HepG2 (cell line): ENCODE results near the gene FGF19. TPM values are rescaled to one million over a fixed set of nuclear protein-coding genes. Genes with fewer than 3 reads are reported as not detected.
A peak's percentile ranks its signal among the peaks of the same experiment; 100 is the strongest.

Experiments used
- ATAC-seq: fragments of 200-7000 bp; cut with Tn5 transposase; 3 replicates; pipeline ENCODE4 v1.9.1; 2020; ENCODE audit warnings: mild to moderate bottlenecking, moderate library complexity
- BruUV-seq: library from RNA; stranded (reverse); fragments of 400-500 nt; replicated peaks from 2 replicates; lab custom pipeline; 2021; lab: Mats Ljungman, UMichigan
- CTCF ChIA-PET: fragments of 300-600 bp; formaldehyde crosslinking; extraction: SDS; loops from one replicate; lab custom pipeline; 2021; ENCODE audit warnings: low total read pairs, inconsistent platforms, low intra/inter-chr PET ratio; lab: Yijun Ruan, JAX
- POLR2A ChIA-PET: fragments of 350-600 bp; sonication (Branson Sonifier 250); formaldehyde crosslinking; loops from one replicate; lab custom pipeline; 2020; ENCODE audit warnings: antibody characterized with exemption, inconsistent platforms; lab: Yijun Ruan, JAX
- DNase-seq: peaks from one replicate; pipeline ENCODE4 v3.0.0-alpha.2; 2015; ENCODE audit warnings: low spot score
- FAIRE-seq: peaks from 3 replicates; lab custom pipeline; 2011; peaks lifted over from hg19 to GRCh38; lab: Jason Lieb, UNC
- H2AFZ ChIP-seq: one replicate; pipeline ENCODE4 v1.6.1; 2011; ENCODE audit warnings: low read length, inconsistent platforms
- H3K27ac ChIP-seq: fragments of 300-600 bp; 3 replicates; pipeline ENCODE4 v1.8.0; 2011; ENCODE audit warnings: mixed run types, mild to moderate bottlenecking, mixed read lengths, low read length, inconsistent platforms; ENCODE audit not compliant: insufficient read depth; ENCODE audit errors: extremely low read length
- H3K27me3 ChIP-seq, 2 experiments: fragments of 200-600 bp in 1 of 2; 2 replicates in 1 of 2; 3 replicates in 1 of 2; pipeline versions ENCODE4 v1.6.0 to v1.8.0; 2011; ENCODE audit warnings: low read length in 2 of 2, mild to moderate bottlenecking in 2 of 2, moderate library complexity in 2 of 2, inconsistent platforms in 1 of 2; ENCODE audit not compliant: insufficient read depth in 2 of 2, control insufficient read depth in 1 of 2
- H3K36me3 ChIP-seq, 2 experiments: fragments of 200-600 bp in 1 of 2; replicated peaks in 1 of 2; 2 replicates in 1 of 2; 3 replicates in 1 of 2; pipeline versions ENCODE4 v1.5.1 to v1.8.0; 2011; ENCODE audit warnings: low read length in 2 of 2, inconsistent platforms in 1 of 2; ENCODE audit not compliant: insufficient read depth in 2 of 2, control insufficient read depth in 1 of 2
- H3K4me1 ChIP-seq: 2 replicates; pipeline ENCODE4 v1.5.1; 2012; ENCODE audit warnings: low read length, inconsistent platforms; ENCODE audit not compliant: insufficient read depth
- H3K4me2 ChIP-seq: 2 replicates; pipeline ENCODE4 v1.6.0; 2011; ENCODE audit warnings: low read depth, low read length, inconsistent platforms
- H3K4me3 ChIP-seq, 3 experiments: fragments of 200-600 bp in 1 of 3; sonication (generic), shearing (Covaris generic) in 1 of 3; replicated peaks in 1 of 3; 2 replicates each; pipeline ENCODE4 v1.5.1; 2011 to 2016; ENCODE audit warnings: low read length in 3 of 3, inconsistent platforms in 2 of 3, low read depth in 2 of 3, mild to moderate bottlenecking in 2 of 3, control low read depth in 1 of 3, mixed read lengths in 1 of 3; ENCODE audit not compliant: insufficient read depth in 1 of 3
- H3K79me2 ChIP-seq: one replicate; pipeline ENCODE4 v1.6.1; 2011; ENCODE audit warnings: low read length, inconsistent platforms; ENCODE audit not compliant: insufficient read depth
- H3K9ac ChIP-seq: 2 replicates; pipeline ENCODE4 v1.6.0; 2011; ENCODE audit warnings: mild to moderate bottlenecking, low read depth, low read length, inconsistent platforms; ENCODE audit not compliant: insufficient read depth
- H3K9me3 ChIP-seq: 2 replicates; pipeline ENCODE4 v1.5.1; 2012; ENCODE audit warnings: mild to moderate bottlenecking, low read length
- H4K20me1 ChIP-seq: 2 replicates; pipeline ENCODE4 v1.6.0; 2011; ENCODE audit warnings: inconsistent platforms, mild to moderate bottlenecking, low read length, moderate library complexity; ENCODE audit not compliant: insufficient read depth
- AGO1 ChIP-seq: fragments of 200-400 bp; formaldehyde crosslinking; IDR thresholded peaks from 2 replicates; pipeline ENCODE4 v1.6.1; 2017; ENCODE audit warnings: mild to moderate bottlenecking, low read depth, low read length, moderate library complexity; ENCODE audit not compliant: poor library complexity, severe bottlenecking
- DPF2 ChIP-seq: sonication (generic); formaldehyde crosslinking; IDR thresholded peaks from 2 replicates; pipeline ENCODE4 v1.4.0; 2020; ENCODE audit warnings: mild to moderate bottlenecking, low read depth, missing genetic modification reagents, borderline replicate concordance
- GLI4 ChIP-seq: sonication (generic); formaldehyde crosslinking; IDR thresholded peaks from 2 replicates; pipeline ENCODE4 v1.5.1; 2020; ENCODE audit warnings: missing genetic modification reagents, mild to moderate bottlenecking, moderate library complexity, borderline replicate concordance
- HDAC2 ChIP-seq: sonication (generic); formaldehyde crosslinking; IDR thresholded peaks from 2 replicates; pipeline ENCODE4 v1.4.0; 2020; ENCODE audit warnings: missing genetic modification reagents
- MLLT10 ChIP-seq: sonication (generic); formaldehyde crosslinking; IDR thresholded peaks from 2 replicates; pipeline ENCODE4 v1.4.0; 2020; ENCODE audit warnings: missing genetic modification reagents
- NR2F6 ChIP-seq, 2 experiments: IDR thresholded peaks; 2 replicates each; pipeline ENCODE4 v1.6.1; 2016; ENCODE audit warnings: antibody characterized with exemption in 1 of 2, mild to moderate bottlenecking in 1 of 2
- RAD51 ChIP-seq: fragments of 450-650 bp; IDR thresholded peaks from 2 replicates; pipeline ENCODE4 v1.6.1; 2016; ENCODE audit warnings: borderline replicate concordance
- SNAPC2 ChIP-seq: sonication (generic); formaldehyde crosslinking; IDR thresholded peaks from 2 replicates; pipeline ENCODE4 v1.8.1; 2022; ENCODE audit warnings: mild to moderate bottlenecking, missing genetic modification reagents
- ZBTB3 ChIP-seq: sonication (generic); formaldehyde crosslinking; IDR thresholded peaks from 2 replicates; pipeline ENCODE4 v1.4.0; 2020; ENCODE audit warnings: low read depth, mild to moderate bottlenecking, moderate library complexity, missing genetic modification reagents, borderline replicate concordance
- ZNF775 ChIP-seq: sonication (generic); formaldehyde crosslinking; IDR thresholded peaks from 2 replicates; pipeline ENCODE4 v1.4.0; 2020; ENCODE audit warnings: missing genetic modification reagents, mild to moderate bottlenecking, moderate library complexity, borderline replicate concordance
- WGBS: methylation state at CpG from one replicate; pipeline ENCODE4 v1.1.6; 2017; ENCODE audit warnings: low lambda C conversion rate; 5-methylcytosine and 5-hydroxymethylcytosine counted together
- in situ Hi-C: cut with HindIII; loops from 2 replicates; pipeline ENCODE4 v1.10.0; 2017; ENCODE audit warnings: low pct_unique_long_range_greater_than_20kb; ENCODE audit not compliant: extremely low pct_ligation_motif_present
- intact Hi-C: fragments of 100-400 bp; cut with micrococcal nuclease; formaldehyde crosslinking; loops from one replicate; pipeline ENCODE4 v1.10.0; 2022; ENCODE audit not compliant: unreplicated experiment
- polyA plus RNA-seq, 8 experiments: library from polyadenylated mRNA; depleted of rRNA in 3 of 8; stranded (reverse) in 7 of 8; unstranded in 1 of 8; fragments of >200 nt; fragmentation: Illumina TruSeq in 4 of 8; extraction: Trizol in 4 of 8; gene quantifications; 2 replicates each; pipeline versions ENCODE4 v1.2.1 to v1.2.3, GENCODE V29; 2011 to 2016; ENCODE audit warnings: low read depth in 4 of 8, missing spikeins in 1 of 8, mixed read lengths in 1 of 8; ENCODE audit not compliant: insufficient read depth in 1 of 8
- total RNA-seq, 5 experiments: library from RNA; depleted of rRNA; stranded (reverse); fragments of >200 nt; fragmentation: Illumina TruSeq; extraction: Trizol; gene quantifications; 2 replicates each; pipeline ENCODE4 v1.2.3, GENCODE V29; 2016; ENCODE audit warnings: low read depth in 1 of 5
- TF ChIP-seq, protein P1 (sequence below): IDR thresholded peaks from 2 replicates; pipeline ENCODE4 v1.6.1; 2016; ENCODE audit warnings: missing compliant biosample characterization, missing genetic modification reagents, borderline replicate concordance

Gene FGF19
- total and polyA plus RNA-seq, 2 of the 13 experiments (the other 11 are each of a cell fraction or from before 2014, with no cell fraction given), result 0.07 TPM; not detected in 1

DNA sequence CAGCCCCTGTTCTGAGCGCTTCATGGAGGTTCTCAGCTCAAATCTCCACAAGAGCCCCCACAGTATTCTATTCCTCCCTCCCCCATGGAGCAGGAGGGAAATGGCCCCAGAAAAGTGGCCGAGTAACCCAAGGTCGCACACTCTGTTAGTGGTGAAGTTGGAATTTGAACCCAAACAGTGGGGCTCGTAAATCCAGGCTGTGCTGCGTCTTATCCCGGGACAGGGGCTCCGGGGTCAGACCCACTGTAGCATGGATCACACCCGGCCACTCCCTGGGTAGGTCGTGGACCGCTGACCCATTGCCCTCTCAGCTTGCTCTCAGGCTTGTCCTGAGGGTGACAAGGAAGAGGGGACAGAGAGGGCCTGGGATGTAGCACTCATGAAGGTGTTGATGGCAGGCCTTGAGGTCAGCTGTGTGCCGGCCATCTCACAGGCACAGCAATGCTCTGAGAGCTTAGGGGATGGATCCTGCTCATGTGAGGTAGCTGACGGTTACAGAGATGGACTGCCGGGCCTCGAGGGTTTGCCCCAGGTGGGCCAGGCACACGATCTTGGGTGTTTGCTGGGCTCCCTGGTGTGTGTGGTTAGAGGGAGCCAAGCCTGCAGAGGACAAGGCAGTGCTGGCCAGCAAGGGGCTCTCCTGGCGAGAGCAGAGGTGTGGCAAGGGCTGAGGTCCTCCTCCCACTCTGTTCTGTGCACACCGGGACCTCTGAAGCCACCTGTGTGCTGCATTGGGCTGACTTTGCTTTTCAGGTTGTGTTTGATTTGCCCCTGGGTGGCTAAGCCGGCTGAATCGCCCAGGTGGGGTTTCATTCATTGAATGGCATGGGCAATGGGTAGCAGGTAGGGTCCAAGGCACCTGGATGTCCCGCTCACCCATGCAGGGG is 2.3 kb upstream of the FGF19 start (continued):
- TF ChIP-seq, protein P1, sequence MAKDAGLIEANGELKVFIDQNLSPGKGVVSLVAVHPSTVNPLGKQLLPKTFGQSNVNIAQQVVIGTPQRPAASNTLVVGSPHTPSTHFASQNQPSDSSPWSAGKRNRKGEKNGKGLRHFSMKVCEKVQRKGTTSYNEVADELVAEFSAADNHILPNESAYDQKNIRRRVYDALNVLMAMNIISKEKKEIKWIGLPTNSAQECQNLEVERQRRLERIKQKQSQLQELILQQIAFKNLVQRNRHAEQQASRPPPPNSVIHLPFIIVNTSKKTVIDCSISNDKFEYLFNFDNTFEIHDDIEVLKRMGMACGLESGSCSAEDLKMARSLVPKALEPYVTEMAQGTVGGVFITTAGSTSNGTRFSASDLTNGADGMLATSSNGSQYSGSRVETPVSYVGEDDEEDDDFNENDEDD (CRISPR knock-in tag), result no peak
- TF ChIP-seq ZNF775 (CRISPR knock-in tag), result no peak
- no peak for TF ChIP-seq ZBTB3 (CRISPR knock-in tag)
- TF ChIP-seq DPF2 (CRISPR knock-in tag), result peak; percentile 31; the same call in 1 of the 2 replicates
- TF ChIP-seq MLLT10, result no peak
- TF ChIP-seq NR2F6 (IDR thresholded peaks at IDR 0.05), result peak; percentile 83
- peak; percentile 82 for TF ChIP-seq NR2F6 (CRISPR knock-in tag; IDR thresholded peaks at IDR 0.05)
- TF ChIP-seq RAD51, result no peak
- TF ChIP-seq AGO1, result no peak
- TF ChIP-seq GLI4, result no peak
- TF ChIP-seq SNAPC2 (CRISPR knock-in tag), result no peak
- peak; percentile 73 for TF ChIP-seq HDAC2
- TF ChIP-seq, all 625 proteins: peak for 123

DNA sequence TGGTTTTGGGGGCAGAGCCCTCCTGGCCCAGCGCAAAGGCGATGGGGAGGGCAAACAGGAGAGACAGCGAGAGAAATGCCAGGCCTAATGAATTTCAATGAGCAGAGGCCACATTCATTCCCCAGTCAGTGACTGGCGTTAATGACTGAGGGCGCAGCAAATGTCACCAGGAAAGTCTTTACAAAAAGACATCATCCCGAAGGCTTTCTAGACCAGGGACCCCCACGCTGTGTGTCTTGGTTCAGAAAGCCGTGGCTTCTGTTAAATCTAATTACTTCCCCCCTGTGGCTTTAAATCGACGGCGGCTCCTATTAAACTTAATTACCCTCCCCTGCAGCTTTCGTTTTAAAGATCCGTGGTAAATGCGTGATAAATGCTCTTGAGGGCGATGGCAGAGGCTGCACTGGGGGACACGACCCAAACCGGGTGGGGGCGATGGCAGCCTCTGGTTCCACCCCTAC is 1.6 kb upstream of the FGF19 start:
- Histone ChIP-seq H3K79me2 (no peaks in the 10 kb centered on the region), H4K20me1 (no peaks in the 10 kb centered on the region), H3K36me3 (no peaks in the 10 kb centered on the region), H2AFZ (no peak overlapping the region), H3K4me1 (peaks cover 79% of the 10 kb centered on the region), H3K9ac (peak overlapping the region; percentile 52; the same call in 1 of the 2 replicates), H3K27ac (peak overlapping the region; percentile 70), H3K4me2 (peak overlapping the region; percentile 91), H3K9me3 (no peaks in the 10 kb centered on the region), H3K4me3 (peak overlapping the region in 2 of 3 experiments; percentile 5 to 67; a peak in 2 of 6 replicates), H3K27me3 (no peaks in the 10 kb centered on the region)
- in situ Hi-C loops (no loop called here), intact Hi-C loops (loop anchor here (5.0 kb wide), 1 partner anchor 97 kb away; no protein-coding TSS in a partner anchor)
- BruUV-seq, result no TSS peak
- CTCF ChIA-PET, result no interaction called here
- no peak for DNase-seq
- FAIRE-seq, result no peak
- WGBS, result 71% methylated on average over 18 of the region's 18 CpGs
- no peak for ATAC-seq
- POLR2A ChIA-PET, result no interaction called here
